Stimulated activated CD8-positive, alpha-beta memory T cell treated with anti-CD3 and anti-CD28 coated beads, Interleukin-4, amount 100 ng/mL, for 1 hour (primary cell): ENCODE results near the gene AGER.

ENCODE experiments used
- DNase-seq, 2 donors: peaks; one replicate each; pipeline ENCODE4 v3.0.0-alpha.2; 2020; ENCODE audit warnings: low read depth in 2 of 2, low spot score in 1 of 2

The AGER gene

DNA sequence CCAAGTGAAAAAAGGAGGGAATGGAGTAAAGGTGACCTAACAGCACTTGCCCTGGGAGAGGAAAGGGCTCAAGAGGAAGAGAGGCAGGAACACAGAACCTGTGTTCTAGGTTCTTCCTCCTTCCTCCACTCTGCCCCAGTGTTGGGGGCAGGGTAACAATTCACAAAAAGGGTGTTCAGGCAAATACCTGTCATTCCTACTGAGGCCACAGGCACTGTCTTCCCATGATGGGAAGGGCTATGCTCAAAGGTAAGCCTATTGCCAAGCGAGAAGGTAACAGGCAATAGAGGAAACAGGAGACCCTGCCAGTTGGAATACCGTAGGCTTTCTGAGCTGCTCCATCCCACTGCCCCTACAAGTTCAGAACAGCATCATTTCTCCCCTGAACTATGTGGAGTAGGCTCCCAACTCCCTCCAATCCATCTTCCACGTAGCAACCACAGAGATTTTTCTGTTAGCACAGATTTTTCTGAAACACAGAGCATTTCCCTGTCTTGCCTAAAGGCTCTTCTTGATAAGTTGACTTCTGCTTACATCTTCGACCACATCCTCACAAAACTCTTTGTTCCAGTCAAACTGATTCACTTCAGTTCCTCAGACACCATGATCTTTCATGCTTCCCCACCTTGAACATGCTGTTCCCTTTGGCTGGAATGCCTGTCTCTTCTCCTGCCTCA, 10.9 kb downstream of the AGER start:
- DNase-seq, result no peak

- DNase-seq, result no peak
Measured at GRCh38 chr6:32171234-32171633, 12.8 kb downstream of the AGER start.

- DNase-seq, result no peak
Measured at GRCh38 chr6:32170294-32170693, 13.8 kb downstream of the AGER start.

- DNase-seq, result no peak
Measured at GRCh38 chr6:32168807-32169591, 15.1 kb downstream of the AGER start.

DNA sequence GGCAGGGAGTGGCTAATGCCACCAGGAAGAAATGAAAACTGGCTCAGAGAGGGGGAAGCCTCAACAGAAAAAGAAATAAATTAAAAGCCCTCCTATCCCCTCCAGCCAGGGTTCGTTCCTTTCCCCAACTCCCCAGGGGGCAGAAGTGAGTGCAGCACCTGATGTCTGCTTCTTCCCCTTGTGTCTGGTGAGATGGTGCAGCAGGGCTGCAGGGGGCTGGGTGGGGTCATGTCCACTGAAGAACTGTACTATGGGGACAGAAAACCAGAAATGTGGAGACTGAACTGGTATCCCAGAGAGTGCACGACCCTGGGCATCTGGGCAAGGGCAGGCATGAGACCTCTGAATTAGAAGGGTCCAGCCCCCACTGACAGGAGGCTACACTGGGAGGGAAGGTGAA, 15.7 kb downstream of the AGER start:
- no peak for DNase-seq

DNA sequence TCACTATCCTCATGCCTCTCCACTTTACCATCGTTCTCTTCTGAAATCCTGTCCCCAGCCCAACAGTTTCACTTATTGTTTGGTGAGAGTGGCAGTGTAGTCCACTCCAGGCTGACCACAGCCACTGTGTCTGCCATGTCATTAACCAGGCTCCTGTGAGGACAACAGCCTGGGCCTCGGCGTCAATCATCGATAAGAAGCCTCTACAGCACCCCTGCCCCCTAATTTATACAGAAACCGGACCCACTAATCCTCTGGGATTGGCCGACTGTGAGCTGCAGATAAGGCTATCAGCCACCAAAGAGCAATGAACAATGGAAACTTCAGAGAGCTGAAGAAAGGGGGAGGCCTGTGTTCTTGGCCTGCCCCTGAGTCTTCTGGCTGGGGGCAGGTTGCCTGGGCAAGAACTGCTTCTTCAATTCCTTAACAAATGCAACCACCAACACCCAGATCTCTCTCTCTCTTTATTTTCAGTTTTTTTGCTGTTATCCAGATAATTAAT, 16.2 kb downstream of the AGER start:
- no peak for DNase-seq

DNA sequence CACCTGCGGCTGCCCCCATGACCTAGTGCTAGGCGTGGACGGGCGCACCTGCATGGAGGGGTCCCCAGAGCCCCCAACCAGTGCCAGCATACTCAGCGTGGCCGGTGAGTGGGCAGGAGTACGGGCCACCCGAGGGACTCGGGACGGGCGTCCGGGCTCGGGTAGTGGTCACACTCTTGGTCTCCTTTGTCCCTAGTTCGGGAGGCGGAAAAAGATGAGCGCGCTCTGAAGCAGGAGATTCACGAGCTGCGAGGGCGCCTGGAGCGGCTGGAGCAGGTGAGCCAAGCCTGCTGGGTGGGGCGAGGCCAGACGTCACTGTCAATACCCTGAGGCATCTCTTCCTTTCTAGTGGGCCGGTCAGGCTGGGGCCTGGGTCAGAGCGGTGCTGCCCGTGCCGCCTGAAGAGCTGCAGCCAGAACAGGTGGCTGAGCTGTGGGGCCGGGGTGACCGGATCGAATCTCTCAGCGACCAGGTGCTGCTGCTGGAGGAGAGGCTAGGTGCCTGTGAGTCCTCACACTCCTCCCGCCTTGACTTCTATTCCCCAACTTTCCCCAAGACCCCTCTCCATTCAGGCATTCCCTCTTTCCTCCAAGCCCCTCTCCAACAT, 16.8 kb downstream of the AGER start:
- DNase-seq, result no peak

DNA sequence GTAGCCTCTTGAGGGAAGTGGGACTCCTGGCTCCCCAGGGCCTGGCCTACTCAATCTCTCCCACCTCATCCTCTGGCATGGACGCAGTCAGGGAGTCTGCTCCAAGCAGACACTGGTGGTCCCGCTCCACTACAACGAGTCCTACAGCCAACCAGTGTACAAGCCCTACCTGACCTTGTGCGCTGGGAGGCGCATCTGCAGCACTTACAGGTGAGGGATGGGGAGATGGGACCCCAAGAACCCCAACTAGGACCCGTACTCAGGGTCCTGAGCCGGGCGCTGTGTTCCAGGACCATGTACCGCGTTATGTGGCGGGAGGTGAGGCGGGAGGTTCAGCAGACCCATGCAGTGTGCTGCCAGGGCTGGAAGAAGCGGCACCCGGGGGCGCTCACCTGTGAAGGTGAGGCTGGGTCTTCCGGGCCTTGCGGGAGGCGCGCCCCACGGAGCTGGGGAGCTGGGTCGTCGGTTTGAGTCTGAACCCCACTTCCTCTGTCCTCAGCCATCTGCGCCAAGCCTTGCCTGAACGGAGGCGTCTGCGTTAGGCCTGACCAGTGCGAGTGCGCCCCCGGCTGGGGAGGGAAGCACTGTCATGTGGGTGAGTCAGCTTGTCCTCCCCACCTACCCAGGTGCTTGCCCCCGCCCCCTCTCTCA, 17.5 kb downstream of the AGER start:
- DNase-seq, result no peak

DNA sequence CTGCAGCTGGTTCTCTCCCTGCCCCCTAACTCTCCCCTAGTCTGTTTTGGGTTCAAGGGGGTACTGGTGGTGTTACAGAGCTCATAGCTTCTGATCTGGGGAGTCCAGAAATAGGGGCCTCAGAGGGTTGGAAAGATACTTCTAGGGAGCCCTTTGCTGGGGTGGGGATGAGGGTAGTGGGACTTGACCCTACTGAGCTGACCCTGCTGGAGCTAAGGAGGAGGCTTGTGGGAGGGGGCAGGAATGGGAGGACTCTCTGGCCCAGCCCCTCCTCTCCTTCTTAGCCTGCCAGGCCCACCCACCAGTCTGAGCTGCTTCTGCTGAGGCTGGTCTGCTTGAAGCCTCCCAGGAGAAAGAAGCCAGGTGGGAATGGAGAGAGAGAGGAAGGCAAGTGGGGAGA, 19.8 kb downstream of the AGER start, which contains the start of gene EGFL8:
EGFL8 (plus strand) TSS at position 301 of the 400 bp plus-strand sequence. CDS start 1,571 bp downstream, outside the sequence.
- no peak for DNase-seq

DNA sequence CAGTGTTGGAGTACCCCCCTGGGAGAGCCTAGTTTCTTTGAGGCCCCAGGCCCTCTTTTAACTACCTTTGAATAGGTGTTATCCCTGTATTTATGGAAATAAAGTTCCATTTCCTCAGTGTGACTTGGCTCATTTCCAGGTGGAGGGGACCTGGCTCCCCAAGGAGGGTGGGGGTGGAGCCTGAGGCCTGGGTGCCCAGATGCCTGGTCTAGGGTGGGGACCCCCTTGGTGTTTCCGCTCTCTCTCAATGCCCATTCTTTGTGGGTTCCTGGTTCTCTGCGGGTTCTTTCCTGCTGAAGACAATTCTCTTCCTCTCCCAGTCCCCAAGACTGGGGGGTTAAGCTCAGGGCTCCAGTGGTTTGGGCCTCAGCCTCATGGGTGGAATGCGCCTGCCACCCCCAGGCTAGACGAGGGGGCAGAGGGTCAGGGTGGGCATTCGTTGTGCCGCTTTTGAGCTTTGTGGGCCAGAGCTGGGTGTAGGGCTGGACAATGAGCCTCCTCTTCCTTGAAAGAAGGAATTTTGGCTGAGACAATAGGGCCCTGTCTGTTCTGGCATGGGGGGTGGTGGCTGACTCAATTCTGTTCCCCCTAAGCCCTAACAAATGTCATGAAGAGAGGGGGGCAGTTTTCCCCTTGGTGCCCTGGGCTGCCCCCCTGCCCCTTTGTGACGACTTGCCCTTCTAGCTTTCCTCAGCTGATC, 20.3 kb downstream of the AGER start:
- no peak for DNase-seq

DNA sequence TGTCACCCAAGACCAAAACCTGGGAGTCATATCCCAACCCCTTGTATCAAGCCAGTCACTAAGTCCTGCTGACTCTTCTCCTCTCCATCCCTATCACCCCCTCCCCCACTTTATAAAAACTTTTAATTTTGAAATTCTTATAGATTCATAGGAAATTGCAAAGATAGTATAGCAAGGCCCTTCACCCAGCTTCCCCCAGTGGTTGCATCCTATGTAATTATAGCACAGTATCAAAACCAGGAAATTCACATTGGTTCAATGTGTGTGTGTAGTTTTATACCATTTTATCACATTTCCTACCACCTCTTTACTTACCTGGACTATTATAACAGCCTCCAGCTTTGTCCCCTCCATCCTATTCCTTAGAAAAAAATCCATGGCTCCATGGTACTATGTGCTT, 26.0 kb downstream of the AGER start:
- no peak for DNase-seq

DNA sequence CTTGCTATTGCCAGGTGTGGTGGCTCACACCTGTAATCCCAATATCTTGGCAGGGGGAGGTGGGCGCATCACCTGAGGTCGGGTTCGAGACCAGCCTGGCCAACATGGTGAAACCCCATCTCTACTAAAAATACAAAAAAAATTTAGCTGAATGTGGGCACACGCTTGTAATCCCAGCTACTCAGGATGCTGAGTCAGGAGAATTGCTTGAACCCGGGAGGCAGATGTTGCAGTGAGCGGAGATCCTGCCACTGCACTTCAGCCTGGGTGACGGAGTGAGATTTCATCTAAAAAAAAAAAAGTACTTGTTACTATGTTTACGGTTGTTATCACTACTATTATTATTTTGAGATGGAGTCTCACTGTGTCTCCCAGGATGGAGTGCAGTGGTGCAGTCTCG, 27.2 kb downstream of the AGER start:
- DNase-seq, result no peak

DNA sequence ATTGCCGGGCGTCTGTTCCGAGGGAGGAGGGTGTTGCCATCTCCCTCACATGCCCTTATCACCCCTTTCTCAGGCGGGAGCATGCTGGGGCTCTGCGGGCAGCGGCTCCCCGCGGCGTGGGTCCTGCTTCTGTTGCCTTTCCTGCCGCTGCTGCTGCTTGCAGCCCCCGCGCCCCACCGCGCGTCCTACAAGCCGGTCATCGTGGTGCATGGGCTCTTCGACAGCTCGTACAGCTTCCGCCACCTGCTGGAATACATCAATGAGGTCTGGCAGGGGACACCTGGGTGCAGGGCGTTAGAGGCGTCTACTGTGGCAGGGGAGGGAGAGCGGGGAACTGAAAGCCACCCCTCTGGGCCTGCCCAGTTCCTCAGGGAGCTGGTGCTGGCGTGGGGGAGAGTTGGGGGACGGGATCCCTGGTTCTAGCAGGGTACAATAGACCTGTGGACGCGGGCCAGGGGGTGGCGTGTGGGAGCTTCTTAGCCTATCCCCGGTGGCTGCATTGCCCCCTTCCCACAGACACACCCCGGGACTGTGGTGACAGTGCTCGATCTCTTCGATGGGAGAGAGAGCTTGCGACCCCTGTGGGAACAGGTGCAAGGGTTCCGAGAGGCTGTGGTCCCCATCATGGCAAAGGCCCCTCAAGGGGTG, 29.4 kb downstream of the AGER start:
- peak in 1 of 2 donors; percentile 48 for DNase-seq

DNA sequence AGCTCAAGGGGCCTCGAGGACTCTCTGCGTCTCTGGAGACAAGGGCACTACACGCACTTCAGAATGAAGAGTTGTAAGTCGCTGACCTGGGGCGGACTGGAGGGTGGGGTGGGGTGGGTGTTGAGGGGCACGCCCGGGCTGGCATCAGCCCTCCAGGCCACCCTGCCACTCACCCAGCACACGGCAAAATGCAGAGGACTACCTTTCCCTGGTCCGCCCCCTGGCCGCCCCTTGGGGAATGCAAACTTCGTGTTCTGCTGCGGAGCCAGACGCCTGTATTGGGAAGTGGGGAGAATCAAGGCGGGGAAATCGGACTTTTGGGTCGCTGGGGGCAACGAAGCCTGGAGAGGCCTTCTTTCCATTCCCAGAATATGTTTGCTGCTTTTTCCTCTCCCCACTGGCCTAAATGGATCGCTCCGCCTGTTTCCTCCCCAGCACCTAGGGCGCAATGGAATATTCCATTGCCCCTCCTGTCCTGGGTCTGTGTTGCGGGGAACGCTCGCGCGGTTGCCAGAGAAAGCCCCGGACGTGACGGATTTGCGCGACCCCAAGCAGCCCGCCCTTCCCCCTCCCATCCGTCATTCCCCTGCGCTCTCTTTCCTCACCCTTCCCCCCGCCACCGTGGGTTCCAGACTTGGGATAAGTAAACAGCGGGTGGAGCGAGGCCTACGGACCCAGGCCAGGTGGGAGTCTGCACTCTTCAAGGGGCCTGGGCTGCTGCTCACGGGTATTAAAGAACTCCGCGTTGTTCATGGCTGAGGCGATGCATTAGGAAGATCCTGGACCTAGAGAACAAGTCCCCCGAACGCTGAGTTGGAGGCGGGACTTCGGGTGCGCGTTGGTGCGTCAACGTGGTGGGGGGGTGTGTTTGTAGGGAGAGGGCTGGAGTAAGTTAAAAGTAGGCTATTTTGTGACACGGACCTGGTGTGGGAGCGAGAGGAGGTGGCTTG, 30.2 kb downstream of the AGER start, which contains the start of gene PPT2:
PPT2 (plus strand) TSS at position 578 of the 950 bp plus-strand sequence. CDS start 454 bp downstream, outside the sequence.
- DNase-seq, result peak; percentile 39 to 69

GRCh38 chr6:32152769-32153563, 31.1 kb downstream of the AGER start:
- DNase-seq, result no peak

DNA sequence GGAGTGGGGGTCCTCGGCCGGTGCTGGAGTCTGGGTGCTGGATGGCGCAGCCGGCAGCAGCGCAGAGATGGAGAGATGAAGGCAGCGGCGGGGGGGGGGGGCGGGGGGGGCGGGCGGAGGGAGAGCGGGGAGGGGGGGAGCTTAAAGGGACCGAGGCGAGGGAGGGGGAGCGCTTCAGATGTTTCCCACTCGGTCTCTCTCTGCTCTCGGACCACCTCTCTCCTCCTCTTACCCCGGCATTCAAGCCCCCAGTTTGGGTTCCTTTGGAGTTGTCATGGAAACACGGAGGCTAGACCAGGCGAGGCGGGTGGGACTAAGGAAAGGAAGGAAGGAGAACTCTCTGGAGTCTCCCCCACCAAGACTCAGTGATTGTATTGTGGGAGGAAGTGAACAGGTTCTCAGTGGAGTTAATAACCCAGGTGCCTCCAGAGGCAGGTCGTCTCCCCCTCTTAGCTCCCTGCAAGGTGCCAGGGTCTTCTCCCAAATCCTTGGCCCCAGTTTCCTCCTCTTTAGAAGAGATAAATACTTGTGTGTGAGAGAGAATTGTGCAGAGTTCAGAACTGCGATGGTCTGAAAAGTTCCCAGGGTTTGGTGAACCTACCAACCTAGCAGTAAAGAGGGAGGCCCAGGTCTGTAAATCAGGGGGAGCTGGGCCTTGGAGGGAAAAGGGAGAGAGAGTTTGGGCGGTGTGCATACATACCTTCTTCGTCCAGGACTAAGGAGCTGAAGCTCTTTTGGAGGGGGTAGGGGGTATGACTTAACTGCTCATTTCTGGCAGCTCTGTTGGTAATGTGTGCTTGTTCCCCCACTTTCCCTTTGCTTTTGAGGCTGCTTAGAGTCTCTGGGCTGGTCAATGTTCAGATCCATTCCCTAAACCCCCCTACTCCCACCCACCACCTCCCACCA, 31.9 kb downstream of the AGER start, which contains the start of gene PRRT1:
PRRT1 (minus strand) TSS at position 77 of the 906 bp plus-strand sequence. CDS start 112 bp downstream, outside the sequence.
- DNase-seq, result no peak
